Stomach (tissue), 9 donors: Measurements from ENCODE around the gene RTP2. TPM values are rescaled to one million over a fixed set of nuclear protein-coding genes. Genes with fewer than 3 reads are reported as not detected.
A peak's percentile ranks its signal among the peaks of the same experiment; 100 is the strongest.

Experiments
- DNase-seq, 2 donors: peaks; one replicate each; pipeline versions ENCODE4 v3.0.0 to v3.0.0-alpha.2; 2013 to 2019
- H3K27ac ChIP-seq, 5 donors: fragments of 200-600 bp in 4 of 5; sonication (generic) in 4 of 5; one replicate each; pipeline ENCODE4 v1.5.1; 2013 to 2019; ENCODE audit warnings: mild to moderate bottlenecking in 1 of 5, moderate library complexity in 1 of 5
- H3K27me3 ChIP-seq, 3 donors: fragments of 200-600 bp; sonication (generic); one replicate each; pipeline ENCODE4 v1.5.1; 2017 to 2019; ENCODE audit warnings: mixed run types in 1 of 3
- H3K36me3 ChIP-seq, 4 donors: fragments of 200-600 bp; sonication (generic); 1 replicate in 3 of 4; 2 replicates in 1 of 4; pipeline ENCODE4 v1.5.1; 2016 to 2019
- H3K4me1 ChIP-seq, 4 donors: fragments of 200-600 bp; sonication (generic); one replicate each; pipeline ENCODE4 v1.5.1; 2016 to 2019
- H3K4me3 ChIP-seq, 4 donors: fragments of 200-600 bp; sonication (generic) in 3 of 4; one replicate each; pipeline ENCODE4 v1.5.1; 2016 to 2019; ENCODE audit warnings: mild to moderate bottlenecking in 1 of 4
- H3K9me3 ChIP-seq, 4 donors: fragments of 200-600 bp; sonication (generic); one replicate each; pipeline ENCODE4 v1.5.1; 2016 to 2019
- CTCF ChIP-seq, 7 experiments: fragments of 450-650 bp in 4 of 7; fragments of 200-600 bp in 3 of 7; sonication (generic) in 3 of 7; IDR thresholded peaks; one replicate each; pipeline ENCODE4 v1.5.1; 2016 to 2019; ENCODE audit warnings: antibody characterized with exemption in 7 of 7, control low read depth in 2 of 7, mild to moderate bottlenecking in 1 of 7
- EP300 ChIP-seq: sonication (generic); formaldehyde crosslinking; IDR thresholded peaks from one replicate; pipeline ENCODE4 v1.6.1; 2017; ENCODE audit warnings: antibody characterized with exemption
- POLR2A ChIP-seq, 4 donors: fragments of 450-650 bp; IDR thresholded peaks; one replicate each; pipeline ENCODE4 v1.6.1; 2016; ENCODE audit warnings: antibody characterized with exemption in 4 of 4, control low read depth in 2 of 4, mild to moderate bottlenecking in 1 of 4, moderate library complexity in 1 of 4
- POLR2AphosphoS5 ChIP-seq, 3 donors: sonication (generic); formaldehyde crosslinking; IDR thresholded peaks; one replicate each; pipeline ENCODE4 v1.6.1; 2016; ENCODE audit warnings: antibody characterized with exemption in 3 of 3
- WGBS, 5 donors: extraction: QIAGEN DNeasy Blood & Tissue Kit in 3 of 5; methylation state at CpG; one replicate each; pipeline versions ENCODE4 v1.1.5 to v1.1.7; 2013 to 2018; 5-methylcytosine and 5-hydroxymethylcytosine counted together
- intact Hi-C: fragments of 100-400 bp; cut with DNase I; formaldehyde crosslinking; loops from one replicate; pipeline ENCODE4 v1.15.1; 2023; ENCODE audit warnings: low total_unique reads
- polyA plus RNA-seq, 3 donors: library from polyadenylated mRNA; stranded (reverse); fragments of 200-250 nt; gene quantifications; one replicate each; pipeline ENCODE4 v1.2.3, GENCODE V29; 2013
- total RNA-seq, 5 donors: library from RNA; depleted of rRNA; stranded (reverse); fragments of >200 nt; gene quantifications; one replicate each; pipeline versions ENCODE4 v1.1.0 to v1.2.3, GENCODE V29; 2014 to 2016
- donor health status: healthy with polysubstance abuse.
- donor health status: Bipolar disorder and iron deficiency.
- donor health status: healthy.

The RTP2 gene
- total and polyA plus RNA-seq, 8 donors, result not detected

- no peak for TF ChIP-seq CTCF (IDR thresholded peaks at IDR 0.05)
- TF ChIP-seq POLR2AphosphoS5 (IDR thresholded peaks at IDR 0.05), result no peak
- TF ChIP-seq POLR2A (IDR thresholded peaks at IDR 0.05), result no peak
- no peak for TF ChIP-seq EP300
- no peaks in the 10 kb centered on the region for H3K27me3 ChIP-seq
- DNase-seq, result no peak
- intact Hi-C loops, result no loop called here
- H3K27ac ChIP-seq, result no peak overlapping the region
- H3K9me3 ChIP-seq, result no peaks in the 10 kb centered on the region
- no peaks in the 10 kb centered on the region for H3K36me3 ChIP-seq
- H3K4me1 ChIP-seq, result peaks cover 0 to 3% (median under 1%) of the 10 kb centered on the region in 4 donors
- no peak overlapping the region for H3K4me3 ChIP-seq
Measured at GRCh38 chr3:187708696-187709095, 6.3 kb upstream of the RTP2 start.

- TF ChIP-seq EP300, result no peak
- TF ChIP-seq POLR2A (IDR thresholded peaks at IDR 0.05), result no peak
- no peak for TF ChIP-seq CTCF (IDR thresholded peaks at IDR 0.05)
- TF ChIP-seq POLR2AphosphoS5 (IDR thresholded peaks at IDR 0.05), result no peak
- Histone ChIP-seq H3K9me3 (no peaks in the 10 kb centered on the region), H3K27ac (no peak overlapping the region), H3K4me3 (no peak overlapping the region), H3K36me3 (no peaks in the 10 kb centered on the region), H3K27me3 (no peaks in the 10 kb centered on the region), H3K4me1 (no peaks in the 10 kb centered on the region)
- intact Hi-C loops, result no loop called here
- DNase-seq, result peak in 1 of 2 donors; percentile 32
- 75 to 94% (median 87%) methylated on average over 2 of the region's 2 CpGs for WGBS, 5 donors
Measured at GRCh38 chr3:187706971-187707370, 4.6 kb upstream of the RTP2 start.

DNA sequence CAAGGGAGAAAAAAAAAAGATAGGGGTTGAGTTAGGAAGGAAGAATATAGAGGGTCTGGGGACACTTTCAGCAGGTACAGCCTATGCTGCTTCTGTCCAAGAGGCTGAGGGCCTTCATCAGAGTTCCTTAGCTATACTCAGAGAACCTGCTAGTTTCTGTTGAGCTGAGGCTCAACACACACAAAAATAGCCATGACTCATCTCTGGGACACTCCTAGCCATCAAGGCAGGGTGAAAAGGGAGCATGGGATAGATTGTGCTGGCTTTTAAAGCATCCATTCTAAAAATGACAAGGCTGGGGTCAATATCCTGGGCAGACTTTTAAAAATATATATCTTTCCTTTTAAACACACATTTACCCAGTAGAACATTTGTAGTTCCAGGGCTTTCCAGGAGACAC, 2.8 kb upstream of the RTP2 start:
- intact Hi-C loops, result no loop called here
- no peaks in the 10 kb centered on the region for H3K27me3 ChIP-seq
- no peaks in the 10 kb centered on the region for H3K36me3 ChIP-seq
- no peaks in the 10 kb centered on the region for H3K4me1 ChIP-seq
- no peak for DNase-seq
- no peaks in the 10 kb centered on the region for H3K9me3 ChIP-seq
- no peak for TF ChIP-seq POLR2A (IDR thresholded peaks at IDR 0.05)
- no peak for TF ChIP-seq CTCF (IDR thresholded peaks at IDR 0.05)
- TF ChIP-seq EP300, result no peak
- TF ChIP-seq POLR2AphosphoS5 (IDR thresholded peaks at IDR 0.05), result no peak
- no peak overlapping the region for H3K27ac ChIP-seq
- no peak overlapping the region for H3K4me3 ChIP-seq

- Histone ChIP-seq H3K27ac (no peak overlapping the region), H3K4me1 (no peaks in the 10 kb centered on the region), H3K9me3 (no peaks in the 10 kb centered on the region), H3K36me3 (no peaks in the 10 kb centered on the region), H3K27me3 (peaks cover 0 to 6% (median 0%) of the 10 kb centered on the region in 3 donors), H3K4me3 (no peak overlapping the region)
- WGBS, 5 donors, result 82 to 98% (median 95%) methylated on average over 2 of the region's 2 CpGs
- no peak for DNase-seq
- TF ChIP-seq POLR2A (IDR thresholded peaks at IDR 0.05) (no peak), POLR2AphosphoS5 (IDR thresholded peaks at IDR 0.05) (no peak), EP300 (no peak), CTCF (IDR thresholded peaks at IDR 0.05) (no peak)
- intact Hi-C loops, result no loop called here
Measured at GRCh38 chr3:187700249-187700648, 2.1 kb downstream of the RTP2 start.
